WERI-Rb-1 (cell line): ENCODE data around the gene SGMS1.
"Not testable (repeated sequence)": the region's sequence is repeated elsewhere in the genome, so short reads cannot be mapped to it uniquely, and the experiment has no call there.

Source experiments
- DNase-seq: peaks from one replicate; pipeline ENCODE4 v3.0.0-alpha.2; 2020
- H3K27ac ChIP-seq: fragments of 250-450 bp; sonication (Bioruptor Pico); 2 replicates; pipeline ENCODE4 v1.5.1; 2020; ENCODE audit warnings: mild to moderate bottlenecking, moderate library complexity
- H3K27me3 ChIP-seq: fragments of 250-450 bp; sonication (Bioruptor Pico); 2 replicates; pipeline ENCODE4 v1.5.1; 2021; ENCODE audit warnings: mild to moderate bottlenecking, low read depth, moderate library complexity; ENCODE audit not compliant: insufficient read depth, severe bottlenecking
- H3K36me3 ChIP-seq: fragments of 250-450 bp; sonication (Bioruptor Pico); 2 replicates; pipeline ENCODE4 v1.5.1; 2020; ENCODE audit warnings: mild to moderate bottlenecking, moderate library complexity
- H3K4me3 ChIP-seq: 2 replicates; pipeline ENCODE4 v1.5.1; 2011; ENCODE audit warnings: low read depth, mild to moderate bottlenecking, control low read depth, low read length
- H3K9me3 ChIP-seq: fragments of 250-450 bp; sonication (Bioruptor Pico); 2 replicates; pipeline ENCODE4 v1.5.1; 2021; ENCODE audit warnings: mild to moderate bottlenecking, moderate library complexity; ENCODE audit not compliant: severe bottlenecking
- TF ChIP-seq, protein P1 (sequence below): IDR thresholded peaks from 2 replicates; pipeline ENCODE4 v1.5.1; 2011; ENCODE audit warnings: low read depth, mild to moderate bottlenecking, control low read depth, inconsistent platforms, low read length

The SGMS1 gene

DNA sequence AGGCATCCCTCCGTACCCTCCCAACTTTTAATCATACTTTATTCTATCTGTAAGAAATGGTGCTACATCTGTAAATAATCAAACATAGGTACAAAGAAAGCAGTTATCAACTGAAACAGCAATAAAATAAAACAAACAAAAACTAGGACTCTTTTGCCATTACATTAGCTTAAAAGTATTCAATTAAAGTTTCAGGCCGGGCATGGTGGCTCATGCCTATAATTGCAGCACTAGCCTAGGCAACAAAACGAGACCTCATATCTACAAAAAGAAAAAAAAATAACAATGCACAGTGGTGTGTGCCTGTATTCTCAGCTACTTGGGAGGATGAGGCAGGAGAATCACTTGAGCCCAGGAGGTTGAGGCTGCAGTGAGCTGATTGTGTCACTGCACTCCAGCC is 161.9 kb downstream of the SGMS1 start:
- Histone ChIP-seq H3K4me3 (no peak overlapping the region), H3K27me3 (no peaks in the 10 kb centered on the region), H3K36me3 (no peaks in the 10 kb centered on the region), H3K27ac (no peak overlapping the region), H3K9me3 (no peaks in the 10 kb centered on the region)
- TF ChIP-seq, protein P1, sequence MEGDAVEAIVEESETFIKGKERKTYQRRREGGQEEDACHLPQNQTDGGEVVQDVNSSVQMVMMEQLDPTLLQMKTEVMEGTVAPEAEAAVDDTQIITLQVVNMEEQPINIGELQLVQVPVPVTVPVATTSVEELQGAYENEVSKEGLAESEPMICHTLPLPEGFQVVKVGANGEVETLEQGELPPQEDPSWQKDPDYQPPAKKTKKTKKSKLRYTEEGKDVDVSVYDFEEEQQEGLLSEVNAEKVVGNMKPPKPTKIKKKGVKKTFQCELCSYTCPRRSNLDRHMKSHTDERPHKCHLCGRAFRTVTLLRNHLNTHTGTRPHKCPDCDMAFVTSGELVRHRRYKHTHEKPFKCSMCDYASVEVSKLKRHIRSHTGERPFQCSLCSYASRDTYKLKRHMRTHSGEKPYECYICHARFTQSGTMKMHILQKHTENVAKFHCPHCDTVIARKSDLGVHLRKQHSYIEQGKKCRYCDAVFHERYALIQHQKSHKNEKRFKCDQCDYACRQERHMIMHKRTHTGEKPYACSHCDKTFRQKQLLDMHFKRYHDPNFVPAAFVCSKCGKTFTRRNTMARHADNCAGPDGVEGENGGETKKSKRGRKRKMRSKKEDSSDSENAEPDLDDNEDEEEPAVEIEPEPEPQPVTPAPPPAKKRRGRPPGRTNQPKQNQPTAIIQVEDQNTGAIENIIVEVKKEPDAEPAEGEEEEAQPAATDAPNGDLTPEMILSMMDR = no peak
- DNase-seq = no peak

DNA sequence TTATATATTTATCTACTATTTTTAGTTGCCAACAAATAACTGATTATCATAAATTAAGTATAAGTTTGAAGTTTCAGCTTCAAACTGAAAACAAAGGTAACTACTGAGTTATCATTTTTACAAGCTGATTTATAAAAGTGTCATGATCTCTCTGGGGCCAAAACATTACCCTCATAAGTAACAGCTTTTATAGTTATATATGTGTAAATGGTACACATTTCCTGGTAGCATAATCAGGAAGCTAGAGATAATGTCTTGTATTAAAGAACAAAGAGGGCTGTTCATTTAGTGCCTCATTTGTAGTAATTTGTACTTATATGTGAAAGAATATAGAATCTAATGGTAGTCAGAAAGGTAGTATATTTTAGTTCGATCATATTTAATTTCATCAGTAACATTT is 162.6 kb downstream of the SGMS1 start:
- DNase-seq = no peak
- no peaks in the 10 kb centered on the region for H3K27me3 ChIP-seq
- H3K9me3 ChIP-seq = no peaks in the 10 kb centered on the region
- H3K27ac ChIP-seq = no peak overlapping the region
- H3K36me3 ChIP-seq = no peaks in the 10 kb centered on the region
- no peak overlapping the region for H3K4me3 ChIP-seq
- TF ChIP-seq, protein P1 = no peak

DNA sequence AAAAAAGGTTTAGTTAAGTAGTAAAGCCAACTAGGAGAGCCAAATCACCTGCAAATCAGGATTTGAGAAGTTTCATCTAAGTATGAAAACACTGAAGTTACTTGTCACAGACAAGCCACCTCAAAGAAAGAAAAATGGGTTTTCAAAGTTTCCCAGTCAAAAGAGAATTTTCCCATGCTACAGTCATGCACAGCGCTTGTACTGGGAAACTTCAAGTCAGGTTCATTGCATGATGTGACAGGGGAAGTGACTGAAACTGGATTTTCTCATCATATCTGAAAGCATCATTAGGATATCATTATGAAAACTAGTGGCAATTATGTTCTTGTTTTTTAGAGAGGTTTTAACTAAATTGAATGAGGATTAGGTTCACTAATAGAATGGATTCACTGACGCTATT is 167.0 kb downstream of the SGMS1 start:
- no peaks in the 10 kb centered on the region for H3K27me3 ChIP-seq
- TF ChIP-seq, protein P1 = no peak
- DNase-seq = no peak
- H3K9me3 ChIP-seq = no peaks in the 10 kb centered on the region
- H3K27ac ChIP-seq = no peak overlapping the region
- H3K36me3 ChIP-seq = no peaks in the 10 kb centered on the region
- H3K4me3 ChIP-seq = no peak overlapping the region

DNA sequence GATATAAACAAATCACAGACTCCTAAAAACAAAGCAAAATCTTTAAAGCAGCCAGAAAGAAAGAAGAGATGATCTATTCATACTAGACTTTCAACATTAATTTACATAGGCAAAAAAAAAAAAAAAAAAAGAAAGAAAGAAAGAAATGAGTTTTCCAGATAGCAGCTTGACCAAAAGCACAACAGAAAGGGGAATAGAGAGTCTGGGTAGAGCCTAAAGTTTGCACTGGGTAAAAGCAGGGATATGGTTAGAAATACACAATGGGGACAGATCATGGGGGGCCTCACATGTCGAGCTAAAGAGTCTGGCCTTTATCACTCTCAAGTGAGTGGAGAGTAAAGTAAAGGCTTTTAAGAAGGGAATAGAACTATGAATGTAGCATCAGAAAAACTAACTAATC is 169.8 kb downstream of the SGMS1 start:
- TF ChIP-seq, protein P1 = no peak

DNA sequence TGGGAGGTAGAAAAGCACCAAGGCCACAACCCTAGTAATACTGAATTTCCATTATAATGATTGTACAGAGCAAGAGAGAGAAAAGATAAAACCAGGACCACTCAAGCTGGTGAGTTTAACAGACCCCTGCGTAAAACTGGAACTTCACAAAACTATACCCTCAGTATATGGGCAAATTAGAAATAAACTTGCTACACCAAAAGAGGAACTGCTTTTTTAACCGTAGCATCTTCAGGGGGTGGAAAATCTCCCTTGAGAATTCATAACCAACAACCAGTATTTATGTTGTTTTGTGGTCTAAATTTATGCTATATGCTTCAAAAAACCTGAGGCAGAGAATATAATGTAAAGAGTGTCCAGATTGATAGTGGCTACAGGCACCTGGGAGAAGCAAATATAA is 171.2 kb downstream of the SGMS1 start:
- no peaks in the 10 kb centered on the region for H3K27me3 ChIP-seq
- H3K27ac ChIP-seq = no peak overlapping the region
- no peak for DNase-seq
- no peaks in the 10 kb centered on the region for H3K9me3 ChIP-seq
- no peak overlapping the region for H3K4me3 ChIP-seq
- H3K36me3 ChIP-seq = no peaks in the 10 kb centered on the region
- TF ChIP-seq, protein P1 = no peak

More for the DNA sequence above, 169.8 kb downstream of the SGMS1 start:
- no peaks in the 10 kb centered on the region for H3K27me3 ChIP-seq
- no peaks in the 10 kb centered on the region for H3K9me3 ChIP-seq
- no peak overlapping the region for H3K27ac ChIP-seq
- no peak overlapping the region for H3K4me3 ChIP-seq
- DNase-seq = no peak
- no peaks in the 10 kb centered on the region for H3K36me3 ChIP-seq

DNA sequence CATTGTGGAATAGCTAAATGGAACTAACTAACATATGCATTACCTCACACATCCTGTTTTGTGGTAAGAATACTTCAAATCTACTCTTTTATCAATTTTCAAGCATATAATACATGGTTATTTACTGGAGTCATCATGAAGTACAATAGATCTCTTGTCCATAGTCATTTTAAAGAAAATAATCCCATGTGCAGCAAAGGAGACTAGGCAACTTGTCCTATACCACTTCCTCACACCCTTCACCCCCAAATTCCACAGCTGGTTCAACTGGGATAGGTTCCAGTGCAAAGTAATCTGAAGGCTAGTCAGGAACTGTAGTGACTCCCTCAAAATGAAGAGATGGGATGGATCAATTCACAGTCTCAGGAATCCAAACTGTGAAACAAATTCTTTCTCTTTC is 176.1 kb downstream of the SGMS1 start:
- DNase-seq = no peak
- no peak overlapping the region for H3K27ac ChIP-seq
- TF ChIP-seq, protein P1 = no peak
- no peaks in the 10 kb centered on the region for H3K27me3 ChIP-seq
- H3K36me3 ChIP-seq = no peaks in the 10 kb centered on the region
- no peaks in the 10 kb centered on the region for H3K9me3 ChIP-seq
- H3K4me3 ChIP-seq = no peak overlapping the region

DNA sequence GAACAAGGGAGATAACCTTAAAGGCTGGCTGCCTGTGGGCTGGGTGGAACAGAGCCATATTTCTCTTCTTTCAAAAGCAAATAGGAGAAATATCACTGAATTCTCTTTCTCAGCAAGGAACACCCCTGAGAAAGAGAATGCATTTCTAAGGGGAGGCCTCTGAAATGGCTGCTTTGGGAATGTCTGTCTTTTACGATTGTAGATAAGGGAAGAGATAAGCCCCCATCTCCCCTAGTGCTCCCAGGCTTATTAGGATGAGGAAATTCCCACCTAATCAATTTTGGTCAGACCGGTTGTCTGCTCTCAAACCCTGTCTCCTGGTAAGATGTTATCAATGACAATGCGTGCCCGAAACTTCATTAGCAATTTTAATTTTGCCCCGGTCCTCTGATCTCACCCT is 178.0 kb downstream of the SGMS1 start:
- not testable (repeated sequence) for H3K9me3 ChIP-seq, DNase-seq, H3K36me3 ChIP-seq, H3K27ac ChIP-seq, H3K4me3 ChIP-seq, H3K27me3 ChIP-seq
